Spleen (tissue), 11 donors: ENCODE results near the gene MAP2. TPM values are rescaled to one million over a fixed set of nuclear protein-coding genes. Genes with fewer than 3 reads are reported as not detected.

Source experiments
- DNase-seq: peaks from one replicate; pipeline ENCODE4 v3.0.0-alpha.2; 2020
- H3K27ac ChIP-seq, 8 donors: fragments of 200-600 bp; sonication (generic) in 7 of 8; 1 replicate in 4 of 8; 2 replicates in 4 of 8; pipeline versions ENCODE4 v1.5.0 to v1.8.0; 2016 to 2021; ENCODE audit warnings: inconsistent platforms in 4 of 8, mild to moderate bottlenecking in 4 of 8, moderate library complexity in 1 of 8
- H3K27me3 ChIP-seq, 7 donors: fragments of 200-600 bp; sonication (generic) in 6 of 7; replicated peaks in 1 of 7; 1 replicate in 4 of 7; 2 replicates in 3 of 7; pipeline versions ENCODE4 v1.5.0 to v1.8.0; 2016 to 2021; ENCODE audit warnings: inconsistent platforms in 3 of 7, mild to moderate bottlenecking in 1 of 7
- H3K36me3 ChIP-seq, 6 donors: fragments of 200-600 bp; sonication (generic) in 5 of 6; 1 replicate in 4 of 6; 2 replicates in 2 of 6; pipeline versions ENCODE4 v1.5.0 to v1.8.0; 2016 to 2021; ENCODE audit warnings: inconsistent platforms in 2 of 6
- H3K4me1 ChIP-seq, 6 donors: fragments of 200-600 bp; sonication (generic) in 5 of 6; 1 replicate in 3 of 6; 2 replicates in 3 of 6; pipeline versions ENCODE4 v1.5.0 to v1.8.0; 2016 to 2021; ENCODE audit warnings: inconsistent platforms in 3 of 6
- H3K4me3 ChIP-seq, 8 donors: fragments of 200-600 bp; sonication (generic) in 7 of 8; 1 replicate in 4 of 8; 2 replicates in 4 of 8; pipeline versions ENCODE4 v1.5.0 to v1.8.0; 2016 to 2021; ENCODE audit warnings: inconsistent platforms in 4 of 8, mild to moderate bottlenecking in 4 of 8, moderate library complexity in 2 of 8
- H3K9me3 ChIP-seq, 8 donors: fragments of 200-600 bp; sonication (generic) in 7 of 8; 1 replicate in 4 of 8; 2 replicates in 4 of 8; pipeline versions ENCODE4 v1.5.0 to v1.8.0; 2016 to 2021; ENCODE audit warnings: inconsistent platforms in 4 of 8
- CTCF ChIP-seq, 11 experiments: fragments of 200-600 bp in 7 of 11; fragments of 450-650 bp in 4 of 11; sonication (generic) in 4 of 11; IDR thresholded peaks in 8 of 11; conservative IDR thresholded peaks in 3 of 11; 1 replicate in 7 of 11; 2 replicates in 4 of 11; pipeline versions ENCODE4 v1.4.0 to v1.8.0; 2016 to 2021; ENCODE audit warnings: antibody characterized with exemption in 11 of 11, inconsistent platforms in 4 of 11, mild to moderate bottlenecking in 1 of 11
- POLR2A ChIP-seq, 3 donors: fragments of 450-650 bp; IDR thresholded peaks; one replicate each; pipeline ENCODE4 v1.5.1; 2017; ENCODE audit warnings: antibody characterized with exemption in 3 of 3, mild to moderate bottlenecking in 1 of 3
- POLR2AphosphoS5 ChIP-seq, 3 donors: sonication (generic); formaldehyde crosslinking; IDR thresholded peaks; one replicate each; pipeline ENCODE4 v1.5.1; 2017; ENCODE audit warnings: antibody characterized with exemption in 3 of 3
- WGBS, 5 donors: extraction: QIAGEN DNeasy Blood & Tissue Kit in 3 of 5; methylation state at CpG; one replicate each; pipeline versions ENCODE4 v1.1.5 to v1.1.7; 2013 to 2018; 5-methylcytosine and 5-hydroxymethylcytosine counted together
- intact Hi-C: fragments of 100-400 bp; cut with DNase I; formaldehyde crosslinking; loops from one replicate; pipeline ENCODE4 v1.15.0; 2023; ENCODE audit warnings: low total_unique reads
- polyA plus RNA-seq, 3 donors: library from polyadenylated mRNA; stranded (reverse); fragments of 200-250 nt; gene quantifications; one replicate each; pipeline ENCODE4 v1.2.1, GENCODE V29; 2013
- total RNA-seq, 7 donors: library from RNA; depleted of rRNA in 3 of 7; stranded (reverse); fragments of >200 nt in 3 of 7; fragmentation: NEBNext Ultra II Directional in 4 of 7; extraction: Animal tissue kit (Norgen Biotek cat#: 25700) in 4 of 7; gene quantifications; one replicate each; pipeline versions ENCODE4 v1.1.0 to v1.2.1, GENCODE V29; 2016 to 2021
- donor health status: healthy with polysubstance abuse.
- donor health status: DM: no; HTN: no; CAD: no; lungs with moderate emphysema.
- donor health status: DM: no; HTN: no; CAD: no.
- donor health status: Bipolar disorder and iron deficiency.
- donor health status: healthy.
- donor health status: DM: no; HTN: no; CAD: no.
- donor health status: DM: yes; HTN: yes; CAD: no.

The MAP2 gene
- total and polyA plus RNA-seq, 10 donors = 0.38 to 5.0 (median 1.9) TPM

GRCh38 chr2:209523041-209523740 is 99.3 kb downstream of the MAP2 start:
- Histone ChIP-seq H3K27me3 (no peaks in the 10 kb centered on the region), H3K36me3 (no peaks in the 10 kb centered on the region), H3K9me3 (no peaks in the 10 kb centered on the region), H3K4me3 (no peak overlapping the region), H3K27ac (no peak overlapping the region), H3K4me1 (peaks cover 5 to 43% (median 28%) of the 10 kb centered on the region in 6 donors)
- intact Hi-C loops = no loop called here
- DNase-seq = no peak
- TF ChIP-seq POLR2A (IDR thresholded peaks at IDR 0.05) (no peak), CTCF (IDR thresholded peaks at IDR 0.05 in 8 of 11, conservative IDR thresholded peaks at IDR 0.05 in 3 of 11) (no peak), POLR2AphosphoS5 (IDR thresholded peaks at IDR 0.05) (no peak)
- 88 to 94% (median 93%) methylated on average over 8 of the region's 8 CpGs for WGBS, 5 donors

- DNase-seq = no peak
- 58 to 81% (median 72%) methylated on average over 2 of the region's 2 CpGs for WGBS, 5 donors
- no peaks in the 10 kb centered on the region for H3K9me3 ChIP-seq
- no peaks in the 10 kb centered on the region for H3K36me3 ChIP-seq
- TF ChIP-seq CTCF (IDR thresholded peaks at IDR 0.05 in 8 of 11, conservative IDR thresholded peaks at IDR 0.05 in 3 of 11) = no peak
- TF ChIP-seq POLR2A (IDR thresholded peaks at IDR 0.05) = no peak
- no peak for TF ChIP-seq POLR2AphosphoS5 (IDR thresholded peaks at IDR 0.05)
- intact Hi-C loops = no loop called here
- peaks cover 5 to 43% (median 28%) of the 10 kb centered on the region in 6 donors for H3K4me1 ChIP-seq
- no peak overlapping the region for H3K27ac ChIP-seq
- H3K27me3 ChIP-seq = no peaks in the 10 kb centered on the region
- H3K4me3 ChIP-seq = no peak overlapping the region
These were observed 100.0 kb downstream of the MAP2 start for GRCh38 chr2:209523867-209524266.

- Histone ChIP-seq H3K27ac (peak overlapping the region in 7 of 8 donors; percentile 58 to 77 (median 62)), H3K4me1 (peaks cover 5 to 43% (median 28%) of the 10 kb centered on the region in 6 donors), H3K4me3 (no peak overlapping the region), H3K9me3 (no peaks in the 10 kb centered on the region), H3K36me3 (no peaks in the 10 kb centered on the region), H3K27me3 (no peaks in the 10 kb centered on the region)
- intact Hi-C loops = no loop called here
- 58 to 75% (median 60%) methylated on average over 3 of the region's 3 CpGs for WGBS, 5 donors
- TF ChIP-seq POLR2AphosphoS5 (IDR thresholded peaks at IDR 0.05) (no peak), CTCF (IDR thresholded peaks at IDR 0.05 in 8 of 11, conservative IDR thresholded peaks at IDR 0.05 in 3 of 11) (no peak), POLR2A (IDR thresholded peaks at IDR 0.05) (no peak)
- no peak for DNase-seq
These were observed 101.5 kb downstream of the MAP2 start for GRCh38 chr2:209525331-209525730.

GRCh38 chr2:209525834-209526281 is 102.0 kb downstream of the MAP2 start:
- no peaks in the 10 kb centered on the region for H3K9me3 ChIP-seq
- H3K27ac ChIP-seq = peak overlapping the region; percentile 8 to 77 (median 62)
- no peak for DNase-seq
- H3K4me3 ChIP-seq = peak overlapping the region in 3 of 8 donors; percentile 6 to 38 (median 19)
- no peak for TF ChIP-seq POLR2A (IDR thresholded peaks at IDR 0.05)
- H3K27me3 ChIP-seq = no peaks in the 10 kb centered on the region
- peaks cover 5 to 43% (median 28%) of the 10 kb centered on the region in 6 donors for H3K4me1 ChIP-seq
- no peaks in the 10 kb centered on the region for H3K36me3 ChIP-seq
- intact Hi-C loops = no loop called here
